ENCODE measurements around the gene RPL18.
"Not testable (repeated sequence)": the region's sequence is repeated elsewhere in the genome, so short reads cannot be mapped to it uniquely, and the experiment has no call there.

RPL18 gene

DNA sequence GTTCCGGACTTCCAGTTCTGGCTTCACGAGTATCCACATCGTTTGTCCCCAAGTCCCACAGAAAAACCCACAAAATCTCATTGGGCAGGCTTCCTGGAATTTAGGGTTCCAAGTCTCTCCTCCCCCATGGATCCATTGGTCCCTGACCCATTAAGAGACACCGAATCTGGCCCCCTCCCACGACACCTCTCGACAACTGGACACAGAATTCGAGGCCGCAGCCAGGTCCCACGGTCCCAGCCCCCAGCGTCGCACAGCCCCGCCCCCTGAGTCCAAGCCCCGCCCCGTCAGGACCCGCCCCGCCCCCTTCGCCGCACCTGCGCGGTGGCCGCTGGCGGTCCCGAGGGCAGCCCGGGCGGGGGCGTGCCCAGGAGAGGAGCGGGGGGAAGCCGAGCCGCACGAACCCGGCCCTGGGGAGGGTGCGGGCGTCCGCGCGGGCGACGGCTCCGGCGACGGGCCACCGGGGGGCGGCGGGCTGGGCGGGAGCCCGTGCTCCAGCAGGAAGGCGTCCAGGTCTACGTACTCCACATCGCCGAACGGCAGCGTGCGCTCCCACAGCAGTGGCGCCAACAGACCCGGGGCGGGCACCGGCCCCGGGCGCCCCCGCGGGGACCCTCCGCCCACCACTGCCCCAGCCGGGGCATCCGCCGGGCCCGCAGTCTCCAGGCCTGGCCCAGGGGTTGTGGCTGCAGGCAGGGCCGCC is 16.4 kb upstream of the RPL18 start:
- TF ChIP-seq, protein P1, sequence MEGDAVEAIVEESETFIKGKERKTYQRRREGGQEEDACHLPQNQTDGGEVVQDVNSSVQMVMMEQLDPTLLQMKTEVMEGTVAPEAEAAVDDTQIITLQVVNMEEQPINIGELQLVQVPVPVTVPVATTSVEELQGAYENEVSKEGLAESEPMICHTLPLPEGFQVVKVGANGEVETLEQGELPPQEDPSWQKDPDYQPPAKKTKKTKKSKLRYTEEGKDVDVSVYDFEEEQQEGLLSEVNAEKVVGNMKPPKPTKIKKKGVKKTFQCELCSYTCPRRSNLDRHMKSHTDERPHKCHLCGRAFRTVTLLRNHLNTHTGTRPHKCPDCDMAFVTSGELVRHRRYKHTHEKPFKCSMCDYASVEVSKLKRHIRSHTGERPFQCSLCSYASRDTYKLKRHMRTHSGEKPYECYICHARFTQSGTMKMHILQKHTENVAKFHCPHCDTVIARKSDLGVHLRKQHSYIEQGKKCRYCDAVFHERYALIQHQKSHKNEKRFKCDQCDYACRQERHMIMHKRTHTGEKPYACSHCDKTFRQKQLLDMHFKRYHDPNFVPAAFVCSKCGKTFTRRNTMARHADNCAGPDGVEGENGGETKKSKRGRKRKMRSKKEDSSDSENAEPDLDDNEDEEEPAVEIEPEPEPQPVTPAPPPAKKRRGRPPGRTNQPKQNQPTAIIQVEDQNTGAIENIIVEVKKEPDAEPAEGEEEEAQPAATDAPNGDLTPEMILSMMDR (IDR thresholded peaks at IDR 0.05; ENCODE audit: extremely low read depth, insufficient read depth, missing control alignments), result no peak
- in situ Hi-C loops (cut with MboI; ENCODE audit: low pct_unique_long_range_greater_than_20kb, low sequenced_read_pairs, unreplicated experiment), result loop anchor here (25.0 kb wide), 1 partner anchor 327 kb away; the partner anchor contains the start of genes BAX and FTL
- peak; percentile 93 for DNase-seq (ENCODE audit: low spot score)

DNA sequence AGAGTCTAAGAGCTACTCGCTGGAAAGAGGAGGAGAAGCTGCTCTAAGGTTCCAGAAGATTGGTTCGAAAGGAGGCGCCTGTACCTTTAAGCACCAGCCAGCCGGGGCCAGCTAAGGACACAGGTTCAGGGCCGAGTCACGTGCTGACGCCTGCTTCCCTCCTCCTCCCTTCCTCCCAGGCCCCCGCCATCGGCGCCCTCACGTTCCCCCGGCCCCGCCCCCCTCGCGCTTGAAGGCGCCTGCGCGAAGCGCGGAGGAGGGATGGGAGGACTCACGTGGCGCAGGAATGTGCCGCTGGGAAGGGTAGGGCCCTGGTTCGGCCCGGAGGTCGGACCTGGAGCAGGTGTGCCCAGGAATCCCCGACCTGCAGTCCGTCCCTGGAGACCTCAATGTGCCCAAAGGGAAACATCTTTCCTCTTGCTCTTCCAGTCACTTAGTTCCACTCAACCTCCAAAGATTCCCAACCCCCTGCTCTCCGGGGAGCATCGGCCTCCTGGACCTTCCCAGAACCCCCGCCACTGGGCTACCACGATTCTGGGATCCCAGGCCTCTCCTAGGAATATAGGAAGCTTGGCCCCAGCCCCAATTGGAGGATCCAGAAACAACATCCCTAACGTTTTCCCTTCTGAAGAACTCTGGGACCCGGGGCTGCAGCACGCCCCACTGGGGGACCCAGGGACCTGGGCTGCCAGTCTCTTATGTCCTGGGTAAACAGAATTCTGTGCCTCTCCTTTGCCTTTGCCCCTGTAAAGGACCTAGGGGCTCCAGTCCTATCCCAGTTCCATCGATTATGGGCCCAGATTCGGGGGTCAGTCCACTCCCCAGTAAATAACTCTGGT is 15.7 kb upstream of the RPL18 start:
- TF ChIP-seq, protein P1 (IDR thresholded peaks at IDR 0.05; ENCODE audit: extremely low read depth, insufficient read depth, missing control alignments), result no peak
- in situ Hi-C loops (cut with MboI; ENCODE audit: low pct_unique_long_range_greater_than_20kb, low sequenced_read_pairs, unreplicated experiment), result loop anchor here (25.0 kb wide), 1 partner anchor 328 kb away; the partner anchor contains the start of genes BAX and FTL
- peak; percentile 89 for DNase-seq (ENCODE audit: low spot score)

DNA sequence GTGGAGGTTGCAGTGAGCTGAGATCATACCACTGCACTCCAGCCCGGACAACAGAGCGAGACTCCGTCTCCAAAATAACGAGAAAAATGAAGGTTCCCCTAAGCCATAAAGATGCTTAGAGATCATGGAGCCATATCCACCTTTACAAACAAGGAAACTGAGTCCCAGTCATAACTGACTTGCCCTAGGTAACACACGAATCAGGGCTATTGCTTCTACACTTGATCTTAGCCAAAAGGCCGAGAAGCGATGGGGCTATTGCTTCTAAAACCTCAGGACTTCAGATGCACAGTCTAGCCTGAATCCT is 15.0 kb upstream of the RPL18 start:
- in situ Hi-C loops (cut with MboI; ENCODE audit: low pct_unique_long_range_greater_than_20kb, low sequenced_read_pairs, unreplicated experiment), result loop anchor here (25.0 kb wide), 1 partner anchor 328 kb away; the partner anchor contains the start of genes BAX and FTL
- DNase-seq (ENCODE audit: low spot score), result no peak
- TF ChIP-seq, protein P1 (IDR thresholded peaks at IDR 0.05; ENCODE audit: extremely low read depth, insufficient read depth, missing control alignments), result no peak

DNA sequence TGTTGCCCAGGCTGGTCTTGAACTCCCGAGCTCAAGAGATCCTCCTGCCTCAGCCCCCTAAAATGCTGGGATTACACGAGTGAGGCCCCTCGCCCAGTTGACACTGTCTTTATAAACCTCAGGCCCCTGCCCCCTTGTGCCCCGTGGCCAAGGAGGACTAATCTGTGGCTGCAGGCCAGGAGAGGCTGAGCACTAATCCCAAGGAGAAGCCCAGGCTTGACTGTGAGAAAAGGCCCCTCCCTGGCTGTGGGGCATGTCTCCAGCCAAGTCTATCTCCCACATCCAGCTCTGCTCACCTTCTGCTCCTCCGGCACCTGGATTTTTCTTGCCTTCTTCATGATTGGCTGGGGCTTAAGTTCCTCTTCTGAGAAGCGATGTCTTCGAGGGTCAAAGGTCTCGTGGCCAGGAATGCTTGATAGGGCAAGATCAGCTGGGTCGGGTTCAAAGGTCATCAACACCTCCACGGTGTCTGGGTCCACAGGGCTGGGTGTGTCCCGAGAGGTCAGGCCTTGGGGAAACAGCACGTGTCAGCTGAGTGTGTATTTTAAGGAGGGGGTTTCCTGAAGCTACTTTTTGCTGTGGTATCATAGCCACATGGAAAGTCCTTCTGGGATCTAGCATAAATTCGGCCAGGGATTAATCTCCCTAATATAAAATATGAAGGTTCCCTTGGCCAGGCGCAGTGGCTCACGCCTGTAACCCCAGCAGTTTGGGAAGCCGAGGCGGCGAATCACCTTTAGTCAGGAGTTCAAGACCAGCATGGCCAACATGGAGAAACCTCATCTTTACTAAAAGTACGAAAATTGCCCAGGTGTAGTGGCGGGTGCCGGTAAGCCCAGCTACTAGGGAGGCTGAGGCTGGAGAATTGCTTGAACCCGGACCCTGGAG is 14.4 kb upstream of the RPL18 start:
- TF ChIP-seq, protein P1 (IDR thresholded peaks at IDR 0.05; ENCODE audit: extremely low read depth, insufficient read depth, missing control alignments), result no peak
- no peak for DNase-seq (ENCODE audit: low spot score)
- in situ Hi-C loops (cut with MboI; ENCODE audit: low pct_unique_long_range_greater_than_20kb, low sequenced_read_pairs, unreplicated experiment), result loop anchor here (25.0 kb wide), 1 partner anchor 329 kb away; the partner anchor contains the start of genes BAX and FTL

DNA sequence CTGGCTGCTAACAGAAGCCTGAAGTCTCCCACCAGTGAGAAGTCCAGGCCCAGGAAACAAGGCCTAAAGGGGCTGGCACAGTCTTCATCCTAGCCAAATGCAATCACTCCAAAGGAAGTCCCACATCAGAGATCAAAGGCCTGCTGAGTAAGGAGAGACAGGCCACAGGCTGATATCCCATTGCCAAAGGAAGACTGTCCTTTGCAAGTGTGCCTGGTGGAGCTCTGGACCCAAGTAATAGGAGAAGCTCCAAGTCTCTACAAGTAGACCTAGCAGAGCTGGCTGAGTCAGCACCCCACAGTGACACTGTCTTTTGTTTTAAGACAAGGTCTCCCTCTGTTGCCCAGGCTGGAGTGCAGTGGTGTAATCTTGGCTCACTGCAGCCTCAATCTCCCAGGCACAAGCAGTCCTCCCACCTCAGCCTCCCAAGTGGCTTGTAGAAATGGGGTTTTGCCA is 13.7 kb upstream of the RPL18 start:
- no peak for DNase-seq (ENCODE audit: low spot score)
- TF ChIP-seq, protein P1 (IDR thresholded peaks at IDR 0.05; ENCODE audit: extremely low read depth, insufficient read depth, missing control alignments), result no peak
- in situ Hi-C loops (cut with MboI; ENCODE audit: low pct_unique_long_range_greater_than_20kb, low sequenced_read_pairs, unreplicated experiment), result loop anchor here (25.0 kb wide), 1 partner anchor 330 kb away; the partner anchor contains the start of genes BAX and FTL

DNA sequence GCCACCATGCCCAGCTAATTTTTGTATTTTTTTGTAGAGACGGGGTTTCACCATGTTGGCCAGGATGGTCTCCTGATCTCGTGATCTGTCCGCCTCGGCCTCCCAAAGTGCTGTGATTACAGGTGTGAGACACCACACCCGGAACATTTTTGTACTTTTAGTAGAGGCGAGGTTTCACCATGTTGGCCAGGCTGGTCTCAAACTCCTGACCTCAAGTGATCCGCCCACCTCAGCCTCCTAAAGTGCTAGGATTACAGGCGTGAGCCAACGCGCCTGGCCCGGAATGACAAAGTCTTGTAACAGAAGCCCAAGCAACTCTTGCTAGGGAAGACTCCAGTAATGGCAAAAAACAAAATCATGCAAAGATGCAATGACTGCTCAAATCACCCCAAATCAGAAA is 13.3 kb upstream of the RPL18 start:
- in situ Hi-C loops (cut with MboI; ENCODE audit: low pct_unique_long_range_greater_than_20kb, low sequenced_read_pairs, unreplicated experiment), result loop anchor here (25.0 kb wide), 1 partner anchor 330 kb away; the partner anchor contains the start of genes BAX and FTL
- not testable (repeated sequence) for DNase-seq (ENCODE audit: low spot score)

All from GM13977 (cell line).